Endothelial cell of umbilical vein (primary cell): ENCODE results near the gene MFAP4. TPM values are rescaled to one million over a fixed set of nuclear protein-coding genes. Genes with fewer than 3 reads are reported as not detected.

Experiments used
- BruUV-seq: library from RNA; stranded (reverse); fragments of 400-500 nt; replicated peaks from 2 replicates; lab custom pipeline; 2021; lab: Mats Ljungman, UMichigan
- CTCF ChIA-PET: fragments of 300-600, 350-600 bp; sonication (Branson Sonifier 250); formaldehyde crosslinking; loops from one replicate; lab custom pipeline; 2021; ENCODE audit warnings: antibody characterized with exemption, inconsistent platforms; lab: Charles Lee
- POLR2A ChIA-PET: fragments of 300-600, 350-600 bp; sonication (Branson Sonifier 250); formaldehyde crosslinking; loops from one replicate; lab custom pipeline; 2021; ENCODE audit warnings: antibody characterized with exemption, inconsistent platforms; lab: Charles Lee
- DNase-seq: peaks from one replicate; pipeline ENCODE4 v3.0.0-alpha.2; 2011; ENCODE audit warnings: low read depth, low spot score
- FAIRE-seq: peaks from 2 replicates; lab custom pipeline; 2011; peaks lifted over from hg19 to GRCh38; lab: Jason Lieb, UNC
- H2AFZ ChIP-seq: 2 replicates; pipeline ENCODE4 v1.6.0; 2012; ENCODE audit warnings: low read depth, low read length, control low read depth, inconsistent platforms
- H3K27ac ChIP-seq: 2 replicates; pipeline ENCODE4 v1.5.1; 2011; ENCODE audit warnings: low read depth, mild to moderate bottlenecking, control low read depth, low read length, moderate library complexity; ENCODE audit not compliant: insufficient read depth
- H3K27me3 ChIP-seq, 2 experiments: 2 replicates each; pipeline versions ENCODE4 v1.6.0 to v1.6.1; 2011; ENCODE audit warnings: low read length in 2 of 2, mixed read lengths in 1 of 2; ENCODE audit not compliant: control insufficient read depth in 2 of 2, insufficient read depth in 2 of 2
- H3K36me3 ChIP-seq, 2 experiments: 2 replicates in 1 of 2; 3 replicates in 1 of 2; pipeline ENCODE4 v1.5.1; 2011; ENCODE audit warnings: low read length in 2 of 2, mild to moderate bottlenecking in 1 of 2, moderate library complexity in 1 of 2; ENCODE audit not compliant: control insufficient read depth in 2 of 2, insufficient read depth in 2 of 2; ENCODE audit errors: extremely low read depth in 1 of 2
- H3K4me1 ChIP-seq: 3 replicates; pipeline ENCODE4 v1.5.1; 2011; ENCODE audit warnings: mild to moderate bottlenecking, low read length; ENCODE audit not compliant: control insufficient read depth, insufficient read depth; ENCODE audit errors: extremely low read depth
- H3K4me2 ChIP-seq: 2 replicates; pipeline ENCODE4 v1.6.1; 2011; ENCODE audit warnings: low read length, control low read depth, mixed read lengths; ENCODE audit not compliant: insufficient read depth
- H3K4me3 ChIP-seq, 3 experiments: fragments of 200-600 bp in 1 of 3; sonication (generic), shearing (Covaris generic) in 1 of 3; replicated peaks in 1 of 3; 2 replicates each; pipeline ENCODE4 v1.5.1; 2011 to 2016; ENCODE audit warnings: control low read depth in 3 of 3, low read length in 3 of 3, mild to moderate bottlenecking in 2 of 3, inconsistent platforms in 1 of 3, low read depth in 1 of 3, moderate library complexity in 1 of 3; ENCODE audit not compliant: insufficient read depth in 1 of 3
- H3K79me2 ChIP-seq: 2 replicates; pipeline ENCODE4 v1.6.0; 2012; ENCODE audit warnings: low read length, inconsistent platforms; ENCODE audit not compliant: control insufficient read depth, insufficient read depth
- H3K9ac ChIP-seq: replicated peaks from 2 replicates; pipeline ENCODE3; 2011; ENCODE audit warnings: low read length, control low read depth; ENCODE audit not compliant: insufficient read depth; ENCODE audit errors: extremely low read depth
- H3K9me1 ChIP-seq: replicated peaks from 3 replicates; pipeline ENCODE4 v1.6.0; 2011; ENCODE audit warnings: mild to moderate bottlenecking, low read length; ENCODE audit not compliant: control insufficient read depth, insufficient read depth; ENCODE audit errors: extremely low read depth
- H3K9me3 ChIP-seq: replicated peaks from 2 replicates; pipeline ENCODE4 v1.5.1; 2012; ENCODE audit warnings: low read length, inconsistent platforms; ENCODE audit not compliant: control insufficient read depth, insufficient read depth
- H4K20me1 ChIP-seq: replicated peaks from 2 replicates; pipeline ENCODE3; 2011; ENCODE audit warnings: mild to moderate bottlenecking, low read length; ENCODE audit not compliant: control insufficient read depth, insufficient read depth; ENCODE audit errors: extremely low read depth
- EZH2 ChIP-seq: IDR thresholded peaks from 2 replicates; pipeline ENCODE4 v1.6.1; 2012; ENCODE audit warnings: borderline replicate concordance, low read depth, mild to moderate bottlenecking, moderate library complexity, low read length, inconsistent platforms; ENCODE audit not compliant: severe bottlenecking
- GATA2 ChIP-seq: IDR thresholded peaks from 2 replicates; pipeline ENCODE4 v1.7.0; 2011; ENCODE audit warnings: low read depth, mild to moderate bottlenecking, moderate library complexity, mixed read lengths, low read length; ENCODE audit not compliant: insufficient read length, insufficient read depth
- JUN ChIP-seq: IDR thresholded peaks from 2 replicates; pipeline ENCODE4 v1.6.1; 2011; ENCODE audit warnings: borderline replicate concordance, low read depth; ENCODE audit not compliant: insufficient read length, insufficient read depth
- MAX ChIP-seq: IDR thresholded peaks from 2 replicates; pipeline ENCODE4 v1.6.1; 2011; ENCODE audit not compliant: insufficient read depth, insufficient read length
- POLR2A ChIP-seq: IDR thresholded peaks from 2 replicates; pipeline ENCODE4 v1.6.1; 2012; ENCODE audit warnings: low read depth, mild to moderate bottlenecking, control low read depth, low read length
- POLR2AphosphoS5 ChIP-seq: IDR thresholded peaks from 2 replicates; pipeline ENCODE4 v1.6.1; 2012; ENCODE audit warnings: low read depth, mild to moderate bottlenecking, control low read depth, low read length, moderate library complexity; ENCODE audit not compliant: insufficient read depth
- dilution Hi-C: fragments of 300-500 bp; cut with MboI; formaldehyde crosslinking; loops from one replicate; pipeline ENCODE4 v1.15.0; 2019; ENCODE audit warnings: low sequenced_read_pairs; ENCODE audit not compliant: extremely low pct_ligation_motif_present
- intact Hi-C: fragments of 100-400 bp; cut with micrococcal nuclease; formaldehyde crosslinking; loops from one replicate; pipeline ENCODE4 v1.10.0; 2022
- microRNA counts: library from miRNA; unstranded; fragments of <30 nt; microRNA quantifications from one replicate; lab custom pipeline; 2016
- microRNA-seq: library from miRNA; unstranded; fragments of <30 nt; microRNA quantifications from one replicate; pipeline ENCODE4 v1.2.0, GENCODE V29; 2021; ENCODE audit warnings: borderline number of aligned reads, borderline replicate concordance
- polyA plus RNA-seq, 4 experiments: library from polyadenylated mRNA; depleted of rRNA in 3 of 4; stranded (reverse) in 3 of 4; unstranded in 1 of 4; fragments of >200 nt; gene quantifications; 2 replicates each; pipeline versions ENCODE4 v1.2.1 to v1.2.3, GENCODE V29; 2011 to 2012; ENCODE audit warnings: missing spikeins in 1 of 4
- small RNA-seq: library from RNA; depleted of rRNA; stranded (forward); fragments of <200 nt; gene quantifications from one replicate; pipeline ENCODE3, GENCODE V24; 2012; ENCODE audit warnings: low replicate concordance, low read depth; ENCODE audit not compliant: insufficient read depth, insufficient read length
- total RNA-seq: library from RNA; stranded (reverse); gene quantifications from 2 replicates; pipeline ENCODE4 v1.2.3, GENCODE V29; 2021

Gene MFAP4
- total and polyA plus RNA-seq, 2 donors (not counting 3 experiments of a cell fraction or from before 2014, with no cell fraction given): not detected

GRCh38 chr17:19334331-19334730, 52.7 kb downstream of the MFAP4 start:
- DNase-seq: no peak
- dilution Hi-C loops: no loop called here

GRCh38 chr17:19333736-19334290, 53.2 kb downstream of the MFAP4 start:
- peaks cover 0 to 10% of the 10 kb centered on the region in 2 experiments for H3K36me3 ChIP-seq
- no peaks in the 10 kb centered on the region for H4K20me1 ChIP-seq
- H3K4me2 ChIP-seq: no peak overlapping the region
- ChIA-PET POLR2A (no interaction called here), CTCF (interaction anchor here (1.0 kb wide), 1 partner anchor 10 kb away, joined by 3 read pairs; no protein-coding TSS in a partner anchor)
- H3K4me3 ChIP-seq: no peak overlapping the region
- no peaks in the 10 kb centered on the region for H3K9me1 ChIP-seq
- TF ChIP-seq GATA2: no peak
- no peak for TF ChIP-seq MAX
- dilution Hi-C loops: no loop called here
- no TSS peak for BruUV-seq
- H3K4me1 ChIP-seq: no peaks in the 10 kb centered on the region
- FAIRE-seq (no peak), DNase-seq (no peak)
- H3K79me2 ChIP-seq: no peaks in the 10 kb centered on the region
- H2AFZ ChIP-seq: no peak overlapping the region
- H3K27ac ChIP-seq: no peak overlapping the region
- no peaks in the 10 kb centered on the region for H3K9me3 ChIP-seq
- no peaks in the 10 kb centered on the region for H3K27me3 ChIP-seq
- no peak overlapping the region for H3K9ac ChIP-seq
- intact Hi-C loops: no loop called here

More at GRCh38 chr17:19334331-19334730, 52.7 kb downstream of the MFAP4 start:
- H3K9me3 ChIP-seq: no peaks in the 10 kb centered on the region
- H3K4me3 ChIP-seq: no peak overlapping the region
- H3K36me3 ChIP-seq: peaks cover 0 to 7% of the 10 kb centered on the region in 2 experiments
- H3K4me2 ChIP-seq: no peak overlapping the region
- H3K9ac ChIP-seq: no peak overlapping the region
- ChIA-PET POLR2A (no interaction called here), CTCF (no interaction called here)
- H4K20me1 ChIP-seq: no peaks in the 10 kb centered on the region
- H3K27me3 ChIP-seq: no peaks in the 10 kb centered on the region
- no peaks in the 10 kb centered on the region for H3K9me1 ChIP-seq
- H3K79me2 ChIP-seq: no peaks in the 10 kb centered on the region
- no peak for FAIRE-seq
- H3K4me1 ChIP-seq: no peaks in the 10 kb centered on the region
- BruUV-seq: no TSS peak
- no peak overlapping the region for H2AFZ ChIP-seq
- TF ChIP-seq GATA2: no peak
- no peak for TF ChIP-seq POLR2AphosphoS5
- no peak for TF ChIP-seq POLR2A
- TF ChIP-seq MAX: no peak
- no peak for TF ChIP-seq EZH2
- TF ChIP-seq JUN: no peak
- intact Hi-C loops: no loop called here
- no peak overlapping the region for H3K27ac ChIP-seq

MicroRNA genes within 50 kb of the gene (microRNA counts, 767-probe panel; counts per million panel counts)
- 723 counts per million, percentile 96 among the panel's probes with 10 or more counts for microRNA hsa-miR-1180 (lab: Ali Mortazavi, UCI)

Small RNA genes lying within 50 kb of the gene (microRNA-seq; reads per million reads assigned to microRNA genes)
- gene MIR1180: 803 reads per million, percentile 80 among the genes with 10 or more reads in this experiment

Small RNA genes lying within 50 kb of the gene (small RNA-seq; reads per million reads assigned to genes)
- gene MIR1180: not detected
- gene RF00537: not detected

Other genes with a start within 250 kb of the MFAP4 start
- 55.3 and 70.5 TPM in 2 replicates for gene EPN2, start 149.8 kb downstream of the MFAP4 start, total RNA-seq
- 39.6 and 40.3 TPM in 2 replicates for gene EPN2, start 149.8 kb downstream of the MFAP4 start, polyA plus RNA-seq
- gene B9D1, start 24.5 kb downstream of the MFAP4 start, total RNA-seq: 17.9 and 20.5 TPM in 2 replicates
- gene B9D1, start 24.5 kb downstream of the MFAP4 start, polyA plus RNA-seq: 55.8 and 66.0 TPM in 2 replicates
- gene MAPK7, start 8.7 kb downstream of the MFAP4 start, total RNA-seq: 26.0 and 30.7 TPM in 2 replicates
- 16.8 and 17.2 TPM in 2 replicates for gene MAPK7, start 8.7 kb downstream of the MFAP4 start, polyA plus RNA-seq
- 0.11 TPM in 1 of 2 replicates, not detected in the other for gene RNF112, start 24.0 kb upstream of the MFAP4 start, total RNA-seq
- gene RNF112, start 24.0 kb upstream of the MFAP4 start, polyA plus RNA-seq: 0.05 and 0.06 TPM in 2 replicates
- gene SLC47A1, start 146.7 kb upstream of the MFAP4 start, total RNA-seq: 0.90 and 3.3 TPM in 2 replicates
- gene SLC47A1, start 146.7 kb upstream of the MFAP4 start, polyA plus RNA-seq: 6.9 and 8.0 TPM in 2 replicates